Stimulated activated memory B cell treated with anti-CD40 and anti-IgM and Interleukin-4, amounts not matched to agents 10 μg/mL and 1 μg/mL and 100 μg/mL, for 72 hours (primary cell): ENCODE results near the gene OXCT1.

Experiments used
- ATAC-seq: fragments of 150-1000 bp; cut with Tn5 transposase; 2 replicates; pipeline ENCODE4 v1.10.0; 2021
- H3K27ac Mint-ChIP-seq: one replicate; pipeline ENCODE4 v1.8.0; 2022; ENCODE audit warnings: mild to moderate bottlenecking, mixed read lengths
- H3K27me3 Mint-ChIP-seq: one replicate; pipeline ENCODE4 v1.8.0; 2022; ENCODE audit warnings: mixed read lengths
- H3K36me3 Mint-ChIP-seq: one replicate; pipeline ENCODE4 v1.8.0; 2022; ENCODE audit warnings: mixed read lengths
- H3K4me1 Mint-ChIP-seq: one replicate; pipeline ENCODE4 v1.8.0; 2022; ENCODE audit warnings: mixed read lengths
- H3K4me3 Mint-ChIP-seq: one replicate; pipeline ENCODE4 v1.8.0; 2022; ENCODE audit warnings: mild to moderate bottlenecking, moderate library complexity, mixed read lengths
- H3K9me3 Mint-ChIP-seq: one replicate; pipeline ENCODE4 v1.8.0; 2022; ENCODE audit warnings: mixed read lengths

OXCT1 gene

DNA sequence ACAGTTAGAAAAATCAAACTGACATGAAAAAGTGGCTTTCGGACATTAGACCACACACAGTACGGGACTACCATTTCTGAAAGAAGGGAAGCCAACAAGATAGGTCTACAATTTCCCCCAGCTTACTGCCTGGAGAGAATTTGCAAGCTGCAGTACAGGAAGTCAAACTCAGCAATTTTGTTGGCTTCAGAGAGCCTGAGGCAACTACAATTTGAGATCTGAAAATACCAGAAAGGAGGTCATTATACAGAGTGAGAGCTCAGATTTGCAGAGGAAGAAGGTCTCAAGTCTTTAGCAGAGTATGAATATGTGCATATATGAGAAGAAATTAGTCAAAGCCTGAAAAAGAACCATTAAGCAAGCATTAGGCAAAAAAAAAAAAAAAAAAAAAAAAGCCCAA, 83.0 kb downstream of the OXCT1 start:
- no peaks in the 10 kb centered on the region for H3K27me3 Mint-ChIP-seq
- no peaks in the 10 kb centered on the region for H3K4me1 Mint-ChIP-seq
- H3K4me3 Mint-ChIP-seq = no peak overlapping the region
- peaks cover 67% of the 10 kb centered on the region for H3K36me3 Mint-ChIP-seq
- no peak for ATAC-seq
- H3K9me3 Mint-ChIP-seq = no peaks in the 10 kb centered on the region
- no peak overlapping the region for H3K27ac Mint-ChIP-seq

DNA sequence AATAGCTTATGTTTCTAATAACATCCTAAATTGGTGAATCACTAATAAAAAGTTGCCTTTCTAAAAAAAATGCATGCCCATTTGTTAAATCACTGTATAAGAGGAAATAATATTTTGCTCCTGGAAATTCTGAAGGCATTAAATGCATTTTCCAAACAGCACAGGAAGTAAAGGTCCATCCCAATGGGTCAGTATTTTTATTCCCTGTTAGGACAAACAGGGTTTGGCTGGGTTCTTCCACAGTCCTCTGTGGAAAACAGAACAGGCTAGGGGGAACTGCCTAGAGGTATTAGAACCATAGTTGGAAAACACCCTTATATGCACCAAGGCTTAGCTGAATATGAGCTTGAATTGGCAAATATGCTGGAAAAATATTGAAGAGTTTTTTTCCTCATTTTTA, 85.2 kb downstream of the OXCT1 start:
- H3K27me3 Mint-ChIP-seq = no peaks in the 10 kb centered on the region
- H3K4me1 Mint-ChIP-seq = no peaks in the 10 kb centered on the region
- no peak for ATAC-seq
- peaks cover 73% of the 10 kb centered on the region for H3K36me3 Mint-ChIP-seq
- H3K4me3 Mint-ChIP-seq = no peak overlapping the region
- H3K9me3 Mint-ChIP-seq = no peaks in the 10 kb centered on the region
- H3K27ac Mint-ChIP-seq = no peak overlapping the region

DNA sequence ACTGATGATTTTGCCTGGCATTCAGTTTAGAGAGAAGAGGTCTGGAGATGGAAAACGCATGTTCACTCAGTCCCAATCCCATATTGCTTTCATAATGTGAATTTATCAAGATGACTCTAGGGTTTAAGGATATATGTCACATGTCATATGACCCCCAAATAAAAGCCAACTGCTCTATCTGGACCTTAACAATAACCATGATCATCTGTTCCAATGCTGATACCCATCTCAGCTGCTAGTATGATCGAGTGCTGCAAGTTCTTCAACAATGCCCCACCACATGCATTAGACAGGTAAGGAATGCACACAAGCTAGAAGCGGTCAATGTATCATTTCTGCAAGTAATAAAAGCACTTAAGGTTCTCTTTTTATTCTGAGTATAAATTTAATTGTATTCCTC, 91.8 kb downstream of the OXCT1 start:
- no peak for ATAC-seq
- Mint-ChIP-seq H3K36me3 (peaks cover 47% of the 10 kb centered on the region), H3K9me3 (no peaks in the 10 kb centered on the region), H3K27ac (no peak overlapping the region), H3K27me3 (no peaks in the 10 kb centered on the region), H3K4me3 (no peak overlapping the region), H3K4me1 (no peaks in the 10 kb centered on the region)

DNA sequence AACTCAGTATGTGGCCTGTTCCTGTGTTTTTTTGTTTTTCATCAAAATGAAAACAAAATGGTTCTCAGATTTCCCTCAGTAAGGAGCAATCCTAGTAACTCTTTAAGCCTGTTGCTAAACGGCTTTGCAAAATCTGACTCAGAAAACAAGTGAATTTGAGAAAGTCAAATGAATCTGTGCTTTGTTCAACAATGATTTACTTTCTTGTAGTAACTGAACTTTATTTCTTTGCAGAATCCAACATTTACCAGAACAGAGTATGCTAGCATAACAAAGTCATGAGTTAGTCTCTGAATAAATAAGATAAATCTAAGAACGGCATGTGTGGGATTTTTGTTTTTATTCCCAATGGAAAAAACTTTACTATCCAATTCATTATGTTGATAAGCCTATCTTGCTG, 93.8 kb downstream of the OXCT1 start:
- Mint-ChIP-seq H3K4me1 (no peaks in the 10 kb centered on the region), H3K27ac (no peak overlapping the region), H3K9me3 (no peaks in the 10 kb centered on the region), H3K27me3 (no peaks in the 10 kb centered on the region), H3K36me3 (peaks cover 44% of the 10 kb centered on the region), H3K4me3 (no peak overlapping the region)
- no peak for ATAC-seq

DNA sequence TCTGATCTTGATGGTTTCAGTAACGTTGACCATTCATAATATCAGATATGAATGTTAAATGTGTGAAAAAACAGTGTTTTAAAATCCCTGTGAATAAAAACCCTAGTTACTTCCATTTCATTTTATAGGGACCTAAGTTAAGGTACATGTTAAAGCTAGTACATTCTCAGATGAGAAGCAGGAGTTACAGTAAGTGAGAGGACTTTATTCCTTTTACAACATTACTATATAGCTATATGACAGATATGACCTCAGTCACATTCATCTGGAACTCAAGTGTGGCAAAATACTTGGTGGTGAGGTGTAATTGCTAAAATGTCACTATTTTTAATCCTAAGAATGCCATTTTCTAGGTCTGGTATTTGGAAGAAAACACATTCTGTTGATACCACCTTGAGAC, 96.4 kb downstream of the OXCT1 start:
- no peaks in the 10 kb centered on the region for H3K27me3 Mint-ChIP-seq
- no peaks in the 10 kb centered on the region for H3K9me3 Mint-ChIP-seq
- no peak for ATAC-seq
- no peak overlapping the region for H3K27ac Mint-ChIP-seq
- H3K4me3 Mint-ChIP-seq = no peak overlapping the region
- H3K4me1 Mint-ChIP-seq = no peaks in the 10 kb centered on the region
- H3K36me3 Mint-ChIP-seq = peaks cover 40% of the 10 kb centered on the region

DNA sequence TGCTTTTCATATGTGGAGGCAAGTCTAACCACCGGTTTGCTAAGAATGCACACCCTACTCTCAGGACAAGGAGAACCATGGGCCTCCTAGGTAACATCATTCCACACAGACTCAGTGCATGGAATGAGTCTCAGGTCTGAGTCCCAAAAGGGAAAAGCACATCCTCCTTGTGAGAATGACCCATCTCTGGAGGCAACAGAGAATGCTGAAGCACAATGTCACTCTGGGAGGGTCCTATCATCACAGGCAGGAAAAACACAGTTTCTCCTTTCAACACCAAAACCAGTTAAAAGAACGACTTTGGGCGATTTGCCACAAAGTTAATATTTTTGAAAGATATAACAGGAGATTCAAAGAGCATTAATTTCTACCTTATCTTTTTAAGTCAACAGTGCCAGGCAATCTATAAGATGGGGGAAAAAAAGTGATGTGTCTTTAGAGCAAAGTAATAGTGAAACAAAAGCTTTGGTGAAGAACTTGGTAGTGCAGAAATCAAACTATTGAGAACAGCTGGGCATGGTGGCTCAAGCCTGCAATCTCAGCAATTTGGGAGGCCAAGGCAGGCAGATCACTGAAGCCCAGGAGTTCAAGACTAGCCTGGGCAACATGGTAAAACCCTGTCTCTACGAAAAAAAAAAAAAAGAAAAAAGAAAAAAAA, 97.3 kb downstream of the OXCT1 start:
- Mint-ChIP-seq H3K4me1 (no peaks in the 10 kb centered on the region), H3K27me3 (no peaks in the 10 kb centered on the region), H3K27ac (no peak overlapping the region), H3K36me3 (peaks cover 49% of the 10 kb centered on the region), H3K9me3 (no peaks in the 10 kb centered on the region), H3K4me3 (no peak overlapping the region)
- no peak for ATAC-seq

DNA sequence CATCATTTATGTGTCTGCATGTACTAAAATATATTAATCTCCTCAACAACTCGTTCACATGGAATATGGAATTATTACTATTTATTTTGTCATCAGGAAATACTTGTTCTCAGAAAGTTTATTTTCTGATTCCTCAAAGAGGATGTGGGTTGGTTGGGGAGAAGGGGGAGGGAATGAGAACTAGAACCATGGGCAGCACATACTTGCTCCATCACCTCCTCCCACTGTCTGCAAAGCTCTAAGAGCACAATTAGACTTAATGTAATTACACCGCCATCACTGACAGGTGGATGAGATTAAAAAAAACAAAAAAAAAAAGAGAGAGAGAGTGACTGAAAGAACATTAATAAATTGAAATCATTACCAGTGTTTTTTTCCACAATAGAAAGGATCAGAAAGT, 98.2 kb downstream of the OXCT1 start:
- Mint-ChIP-seq H3K9me3 (no peaks in the 10 kb centered on the region), H3K27ac (no peak overlapping the region), H3K27me3 (no peaks in the 10 kb centered on the region), H3K4me3 (no peak overlapping the region), H3K4me1 (no peaks in the 10 kb centered on the region), H3K36me3 (peaks cover 55% of the 10 kb centered on the region)
- no peak for ATAC-seq

DNA sequence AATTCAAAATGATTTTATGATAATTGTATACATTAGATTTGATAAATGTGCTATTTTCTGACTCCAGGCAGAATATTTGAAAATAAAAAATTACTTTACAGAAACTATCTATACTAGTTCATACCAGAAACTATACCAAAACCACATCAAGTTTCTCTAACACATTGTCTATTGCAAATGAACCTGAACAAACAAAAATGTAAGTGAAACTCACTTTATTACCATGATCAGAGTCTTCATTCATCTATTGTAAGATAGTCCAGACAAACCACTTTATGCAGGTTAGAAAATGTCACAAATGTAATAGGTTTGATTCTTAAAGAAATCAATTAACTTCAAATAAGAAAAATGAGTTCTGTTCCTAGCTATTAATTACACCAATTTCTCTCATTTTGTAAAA, 99.4 kb downstream of the OXCT1 start:
- Mint-ChIP-seq H3K27ac (no peak overlapping the region), H3K4me1 (no peaks in the 10 kb centered on the region), H3K36me3 (peaks cover 59% of the 10 kb centered on the region), H3K4me3 (no peak overlapping the region), H3K9me3 (no peaks in the 10 kb centered on the region), H3K27me3 (no peaks in the 10 kb centered on the region)
- ATAC-seq = no peak

DNA sequence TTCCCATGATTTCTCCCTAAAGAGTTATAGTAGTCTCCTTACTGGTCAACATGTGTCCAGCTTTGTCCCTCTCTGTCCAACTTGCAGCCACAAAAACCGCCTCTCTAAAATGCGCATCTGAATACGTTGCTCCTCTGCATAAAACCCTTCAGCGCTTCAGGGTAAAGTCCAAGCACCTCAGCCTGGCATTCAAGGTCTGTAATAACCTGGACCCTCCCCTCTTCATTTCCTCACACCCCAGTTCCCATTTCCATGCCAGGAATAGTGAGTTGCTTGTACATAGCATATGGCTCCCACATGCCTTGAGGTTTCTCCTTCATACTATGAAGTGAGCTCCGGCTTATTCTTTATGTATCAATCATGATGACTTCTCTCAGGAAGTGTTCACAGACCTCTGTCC, 101.5 kb downstream of the OXCT1 start:
- no peak for ATAC-seq
- Mint-ChIP-seq H3K4me3 (no peak overlapping the region), H3K9me3 (no peaks in the 10 kb centered on the region), H3K36me3 (peaks cover 59% of the 10 kb centered on the region), H3K4me1 (peaks cover 4% of the 10 kb centered on the region), H3K27ac (no peak overlapping the region), H3K27me3 (no peaks in the 10 kb centered on the region)

DNA sequence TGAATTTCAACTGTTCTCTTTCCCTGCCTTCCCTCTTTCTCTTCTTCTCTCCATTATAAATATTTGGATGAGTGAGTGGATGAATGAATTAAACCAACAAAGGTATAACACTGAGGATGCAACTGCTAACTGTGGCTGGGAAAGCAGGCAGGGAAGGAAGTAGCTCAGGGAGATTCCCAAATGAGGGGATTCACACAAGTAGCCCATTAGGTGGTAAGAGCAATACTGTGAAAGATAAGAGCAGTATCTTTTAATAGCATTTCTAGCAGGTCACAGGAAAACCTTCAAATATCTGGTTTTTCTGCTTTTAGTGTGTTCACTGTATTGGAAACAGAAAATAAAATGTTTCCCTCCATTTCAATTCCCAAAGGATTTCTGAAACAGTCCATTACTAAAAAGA, 105.6 kb downstream of the OXCT1 start:
- no peak for ATAC-seq

DNA sequence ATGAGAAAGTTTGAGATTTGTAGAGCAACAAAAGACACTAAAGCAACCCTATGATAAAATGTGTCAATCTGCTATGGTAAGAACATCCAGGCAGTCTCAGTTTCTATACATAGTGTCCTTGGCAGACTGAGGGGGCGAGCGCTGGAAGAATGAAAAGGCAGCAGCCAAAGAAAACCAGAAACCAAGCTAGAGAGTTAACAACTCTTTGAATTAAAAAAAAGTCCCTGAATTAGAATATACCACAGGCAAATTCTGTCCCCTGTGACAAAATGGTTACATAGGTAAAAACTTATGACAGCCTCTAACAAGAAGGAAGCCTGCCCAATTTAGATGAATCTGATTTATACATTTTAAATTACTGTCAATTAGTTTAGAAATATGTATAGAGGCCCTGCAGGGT, 106.7 kb downstream of the OXCT1 start:
- peaks cover 4% of the 10 kb centered on the region for H3K4me1 Mint-ChIP-seq
- H3K4me3 Mint-ChIP-seq = no peak overlapping the region
- H3K27ac Mint-ChIP-seq = no peak overlapping the region
- H3K36me3 Mint-ChIP-seq = peaks cover 75% of the 10 kb centered on the region
- H3K27me3 Mint-ChIP-seq = no peaks in the 10 kb centered on the region
- no peak for ATAC-seq
- no peaks in the 10 kb centered on the region for H3K9me3 Mint-ChIP-seq

More for the DNA sequence above, 105.6 kb downstream of the OXCT1 start:
- Mint-ChIP-seq H3K4me1 (peaks cover 4% of the 10 kb centered on the region), H3K36me3 (peaks cover 73% of the 10 kb centered on the region), H3K9me3 (no peaks in the 10 kb centered on the region), H3K27me3 (no peaks in the 10 kb centered on the region), H3K27ac (no peak overlapping the region), H3K4me3 (no peak overlapping the region)

DNA sequence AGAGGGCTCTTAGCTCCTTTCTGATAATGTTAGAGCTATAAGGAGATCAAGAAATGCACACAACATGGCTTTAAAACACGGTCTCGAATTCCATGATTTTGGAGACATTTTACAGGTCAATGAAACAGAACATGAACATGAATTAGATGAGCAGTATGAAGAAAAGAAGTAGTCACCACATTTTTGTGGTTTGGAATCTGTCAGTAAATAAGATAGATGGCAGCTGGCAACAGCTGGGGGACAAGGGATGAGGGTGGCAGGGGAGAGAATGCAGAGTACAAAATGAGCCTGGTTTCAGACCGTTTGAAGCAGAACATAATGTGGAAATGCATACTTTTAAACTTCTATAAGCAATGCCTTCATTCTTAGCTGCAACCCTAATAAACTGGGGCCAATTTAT, 107.1 kb downstream of the OXCT1 start:
- H3K36me3 Mint-ChIP-seq = peaks cover 75% of the 10 kb centered on the region
- no peaks in the 10 kb centered on the region for H3K9me3 Mint-ChIP-seq
- H3K4me3 Mint-ChIP-seq = no peak overlapping the region
- H3K4me1 Mint-ChIP-seq = peaks cover 4% of the 10 kb centered on the region
- no peak overlapping the region for H3K27ac Mint-ChIP-seq
- no peak for ATAC-seq
- H3K27me3 Mint-ChIP-seq = no peaks in the 10 kb centered on the region

DNA sequence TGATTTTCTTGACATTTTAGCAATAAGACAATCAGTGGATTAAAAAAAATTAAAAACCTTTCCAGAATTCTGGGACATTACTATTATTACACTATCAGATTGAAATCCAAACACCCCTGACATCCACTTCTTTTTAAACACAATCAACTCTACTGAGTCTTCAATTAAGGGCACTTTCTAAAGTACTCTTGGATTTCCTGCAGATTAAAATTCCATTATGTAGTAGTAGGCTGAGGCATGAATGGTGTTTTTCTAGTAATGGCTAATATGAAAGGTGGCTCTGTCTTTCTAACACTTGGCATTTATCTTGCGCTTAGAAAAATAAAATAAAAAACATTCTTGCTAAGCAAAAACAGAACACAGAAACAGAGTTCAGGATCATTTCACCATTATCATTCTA, 107.8 kb downstream of the OXCT1 start:
- H3K4me1 Mint-ChIP-seq = peaks cover 4% of the 10 kb centered on the region
- H3K36me3 Mint-ChIP-seq = peaks cover 75% of the 10 kb centered on the region
- no peak overlapping the region for H3K27ac Mint-ChIP-seq
- no peak for ATAC-seq
- no peaks in the 10 kb centered on the region for H3K27me3 Mint-ChIP-seq
- H3K9me3 Mint-ChIP-seq = no peaks in the 10 kb centered on the region
- H3K4me3 Mint-ChIP-seq = no peak overlapping the region

DNA sequence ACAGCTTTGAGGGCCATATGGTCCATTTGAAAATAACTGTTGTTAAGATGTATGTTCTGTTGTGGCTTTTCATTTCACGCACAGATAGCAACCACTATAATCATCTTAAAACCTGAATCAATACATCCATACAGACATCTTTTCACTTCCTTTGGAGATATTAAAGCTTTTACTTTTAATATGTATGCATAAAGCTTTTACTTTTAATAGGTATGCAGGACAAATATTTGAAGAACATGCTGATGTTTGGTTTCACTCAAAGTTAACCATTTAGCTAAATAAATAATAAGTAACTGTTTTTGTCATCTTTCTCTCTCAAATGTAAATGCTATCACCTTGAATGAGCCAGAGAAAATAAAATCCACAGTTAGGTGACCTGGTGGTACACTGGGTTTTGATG, 108.6 kb downstream of the OXCT1 start:
- Mint-ChIP-seq H3K27ac (no peak overlapping the region), H3K36me3 (peaks cover 82% of the 10 kb centered on the region), H3K9me3 (no peaks in the 10 kb centered on the region), H3K4me1 (peaks cover 4% of the 10 kb centered on the region), H3K4me3 (no peak overlapping the region), H3K27me3 (no peaks in the 10 kb centered on the region)
- no peak for ATAC-seq

DNA sequence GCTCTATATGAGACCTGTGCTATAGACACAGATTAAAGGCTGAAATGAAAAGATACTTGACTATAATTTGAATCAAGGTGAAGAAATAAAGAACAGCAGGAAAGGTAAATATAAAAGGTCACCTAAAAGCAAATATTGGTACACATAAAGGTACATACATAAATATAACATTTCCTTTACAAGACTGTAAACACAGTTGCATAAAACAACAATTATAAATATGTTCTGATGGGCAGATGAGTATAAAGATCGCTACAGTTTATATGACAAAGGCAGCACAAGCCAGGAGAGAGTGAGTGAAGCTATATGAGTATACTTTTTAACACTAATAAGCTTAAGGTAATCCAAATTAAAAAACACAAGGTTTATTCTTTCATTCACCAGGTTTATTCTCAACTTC, 114.5 kb downstream of the OXCT1 start:
- Mint-ChIP-seq H3K9me3 (no peaks in the 10 kb centered on the region), H3K4me1 (no peaks in the 10 kb centered on the region), H3K27ac (no peak overlapping the region), H3K36me3 (peaks cover 80% of the 10 kb centered on the region), H3K27me3 (no peaks in the 10 kb centered on the region), H3K4me3 (no peak overlapping the region)
- ATAC-seq = no peak

DNA sequence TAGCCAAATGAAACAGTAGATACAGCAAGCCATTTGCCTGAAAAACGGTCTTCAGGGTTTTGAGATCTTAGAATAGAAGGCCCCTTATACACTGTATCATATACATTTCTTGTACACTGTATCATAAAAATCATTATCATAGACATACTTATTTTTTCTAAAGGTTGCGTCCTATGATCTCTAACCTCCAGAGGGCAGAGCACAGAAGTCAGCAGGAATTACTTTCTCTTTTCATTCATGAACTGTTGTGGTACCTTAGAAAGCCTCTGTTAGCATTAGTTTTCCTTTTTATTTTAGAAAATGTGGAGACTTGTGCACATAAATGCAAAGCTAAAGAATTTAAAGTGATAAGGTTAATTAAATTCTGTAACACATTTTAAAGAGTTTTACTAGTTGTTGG, 115.4 kb downstream of the OXCT1 start:
- Mint-ChIP-seq H3K4me1 (no peaks in the 10 kb centered on the region), H3K36me3 (peaks cover 81% of the 10 kb centered on the region), H3K27ac (no peak overlapping the region), H3K27me3 (no peaks in the 10 kb centered on the region), H3K4me3 (no peak overlapping the region), H3K9me3 (no peaks in the 10 kb centered on the region)
- no peak for ATAC-seq

DNA sequence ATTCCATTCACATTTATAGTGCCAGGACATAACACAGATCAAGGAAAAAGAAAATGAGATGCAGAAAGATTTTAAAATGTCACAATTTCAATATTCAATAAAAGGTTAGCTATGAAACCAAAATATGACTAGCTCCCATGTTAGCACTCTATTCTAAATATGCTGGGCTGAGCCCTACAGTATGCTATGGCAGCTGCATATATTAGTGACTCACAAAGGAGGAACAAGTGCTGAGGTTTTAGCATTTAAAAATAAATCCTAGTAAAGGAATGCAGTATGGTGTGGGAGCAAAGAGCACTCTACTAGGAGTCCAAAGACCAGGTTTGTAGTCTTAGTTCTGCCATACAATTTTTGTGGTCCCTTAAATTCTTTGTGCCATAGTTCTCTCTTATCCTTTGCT, 118.4 kb downstream of the OXCT1 start:
- H3K4me1 Mint-ChIP-seq = no peaks in the 10 kb centered on the region
- no peak overlapping the region for H3K4me3 Mint-ChIP-seq
- H3K9me3 Mint-ChIP-seq = no peaks in the 10 kb centered on the region
- H3K27me3 Mint-ChIP-seq = no peaks in the 10 kb centered on the region
- peaks cover 54% of the 10 kb centered on the region for H3K36me3 Mint-ChIP-seq
- ATAC-seq = no peak
- H3K27ac Mint-ChIP-seq = no peak overlapping the region
